HG03280 (cell line): ENCODE data around the gene HNF1A.
A peak's percentile ranks its signal among the peaks of the same experiment; 100 is the strongest.

Source experiments
- ATAC-seq: cut with Tn5 transposase; IDR thresholded peaks from one replicate; pipeline ENCODE4 v1.9.1; 2021; ENCODE audit warnings: mild to moderate bottlenecking, moderate library complexity; ENCODE audit not compliant: unreplicated experiment

HNF1A gene

DNA sequence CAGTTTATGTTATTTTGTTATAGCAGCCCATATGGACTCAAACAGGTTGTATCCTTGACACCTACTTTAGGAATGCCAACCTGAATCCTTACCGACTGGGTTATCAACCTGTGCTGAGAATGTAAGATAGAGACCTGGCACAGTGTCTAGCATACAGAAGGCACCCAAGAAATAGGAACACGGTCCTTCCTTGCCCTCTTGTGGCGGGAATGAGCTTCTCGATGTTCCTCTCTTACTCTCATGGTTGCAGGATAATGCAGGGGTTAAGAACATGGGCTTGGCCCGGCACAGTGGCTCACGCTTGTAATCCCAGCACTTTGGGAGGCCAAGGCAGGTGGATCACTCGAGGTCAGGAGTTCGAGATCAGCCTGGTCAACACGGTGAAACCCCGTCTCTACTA is 31.4 kb downstream of the HNF1A start:
- ATAC-seq: no peak

DNA sequence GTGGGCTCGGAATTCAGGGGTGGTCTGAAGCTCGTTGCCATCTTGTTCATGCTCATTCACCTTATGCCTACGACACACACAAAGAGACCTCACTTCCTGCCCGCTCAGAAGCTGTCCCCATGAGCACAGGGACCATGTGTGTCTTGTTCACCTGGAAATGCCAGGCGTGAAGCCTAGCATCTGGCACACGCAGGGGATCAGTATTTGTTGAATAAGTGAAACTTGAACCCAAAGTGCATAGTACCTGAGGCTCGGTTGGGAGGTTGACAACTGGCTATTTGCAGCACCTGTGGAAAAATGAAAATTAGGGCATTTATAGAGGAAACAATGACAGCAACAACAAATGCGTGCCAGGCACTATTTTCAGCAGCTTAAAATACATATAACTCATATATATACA is 32.5 kb downstream of the HNF1A start:
- no peak for ATAC-seq

DNA sequence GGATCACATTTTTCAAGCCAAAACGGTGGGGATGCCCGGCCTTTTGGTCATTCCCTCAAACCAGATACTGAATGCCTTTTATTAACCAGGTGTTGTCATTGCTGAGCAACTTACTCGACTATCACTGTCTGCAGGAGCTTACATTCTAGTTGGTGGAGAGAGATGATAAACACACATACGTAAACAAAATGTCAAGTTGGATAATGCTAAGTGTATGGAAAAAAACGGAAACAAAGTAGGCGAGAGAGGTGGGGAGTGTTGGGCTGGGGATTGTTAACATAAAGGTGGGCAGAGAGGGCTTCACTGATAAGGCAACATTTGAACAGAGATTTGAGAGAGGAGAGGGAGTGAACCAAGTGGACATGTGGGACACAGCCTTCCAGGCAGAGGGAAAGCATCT is 33.5 kb downstream of the HNF1A start:
- ATAC-seq: no peak

DNA sequence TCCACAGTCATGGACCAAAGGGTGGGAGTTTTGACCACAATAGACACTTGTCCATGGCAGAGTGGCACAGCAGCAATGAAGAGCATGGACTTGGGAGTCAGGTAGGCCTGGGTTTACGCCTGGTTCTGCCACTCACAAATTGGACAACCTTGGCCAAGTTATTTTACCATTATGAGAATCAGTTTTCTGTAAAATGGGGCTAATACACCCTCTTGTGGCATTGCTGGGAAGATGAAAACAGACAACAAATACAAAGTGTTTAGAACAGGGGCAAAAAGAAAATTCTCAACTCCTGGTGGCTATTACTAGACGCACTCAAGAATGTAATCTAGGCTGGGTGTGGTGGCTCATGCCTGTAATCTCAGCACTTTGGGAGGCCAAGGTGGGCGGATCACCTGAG is 35.4 kb downstream of the HNF1A start:
- ATAC-seq: no peak

DNA sequence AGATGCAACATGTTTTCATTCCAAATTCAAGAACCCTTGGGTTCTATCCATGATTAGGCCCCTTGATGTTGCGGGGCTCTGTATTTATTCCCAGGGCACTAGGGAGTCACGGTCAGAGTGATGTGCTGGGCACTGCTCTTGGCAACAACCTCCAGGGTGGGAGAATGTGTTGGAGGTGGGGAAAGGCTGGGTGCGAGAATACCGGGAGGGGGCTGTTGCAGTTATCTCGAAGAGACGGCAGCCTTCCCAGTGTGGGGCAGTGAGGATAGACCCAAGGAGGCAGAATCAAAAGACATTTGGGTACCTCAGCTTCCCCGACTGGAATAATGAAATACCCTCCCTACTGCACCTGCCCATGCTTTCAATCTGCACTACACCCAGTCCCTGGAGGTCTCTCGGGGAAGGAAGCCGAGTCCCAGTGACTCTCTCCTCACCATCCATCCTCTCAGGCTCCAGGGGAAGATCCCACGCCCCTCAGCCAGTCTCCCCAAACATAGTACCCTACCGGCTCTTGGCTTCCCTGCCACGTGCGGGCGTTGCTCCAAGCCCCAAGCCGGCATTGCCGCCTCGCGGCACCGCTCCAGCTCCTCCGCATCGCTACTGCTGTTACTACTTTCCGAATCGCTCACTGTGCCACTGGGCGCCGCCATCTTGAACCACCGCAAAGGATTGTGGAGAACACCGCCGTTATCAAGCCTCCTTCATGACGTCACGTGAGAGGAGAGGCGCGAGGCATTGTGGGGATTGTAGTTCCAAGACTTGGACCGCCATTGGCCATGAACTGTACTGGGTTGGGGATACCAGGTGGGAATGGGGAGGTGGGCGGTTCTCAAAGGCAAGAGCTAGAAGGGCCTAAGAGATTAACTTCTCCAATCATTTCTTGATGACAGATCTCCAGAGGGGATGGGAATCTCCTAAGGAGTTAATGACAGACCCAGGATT is 37.8 kb downstream of the HNF1A start, which contains the start of gene C12orf43:
Gene C12orf43, minus strand, starts transcription at position 663 of the 942 bp plus-strand sequence. Its CDS starts 13 bp downstream, at position 650.
- ATAC-seq: peak; percentile 98

DNA sequence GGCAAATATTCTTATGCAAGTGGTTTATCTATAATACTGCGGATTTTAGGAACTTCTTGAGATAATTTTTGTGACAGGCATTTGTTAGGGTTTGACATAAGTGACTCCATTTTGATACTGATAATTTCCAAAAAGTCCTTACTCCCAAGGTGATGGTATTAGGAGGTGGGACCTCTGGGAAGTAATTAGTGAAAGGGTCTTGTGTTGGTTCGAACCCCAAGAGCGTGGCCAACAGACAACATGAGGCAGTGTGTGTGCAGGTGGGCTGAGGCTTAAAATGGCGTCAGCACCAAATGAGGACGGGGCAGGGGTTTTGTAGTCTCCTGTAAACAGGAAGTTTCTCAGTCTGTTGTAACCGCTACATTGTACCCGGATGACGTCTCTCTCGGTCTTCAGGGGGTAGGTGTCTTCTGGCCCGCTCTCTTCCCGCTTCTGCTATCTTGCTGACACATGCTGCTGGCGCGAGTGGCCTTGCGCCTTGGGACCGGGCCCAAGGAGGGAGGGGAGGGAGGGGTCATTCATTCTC is 39.7 kb downstream of the HNF1A start:
- no peak for ATAC-seq

DNA sequence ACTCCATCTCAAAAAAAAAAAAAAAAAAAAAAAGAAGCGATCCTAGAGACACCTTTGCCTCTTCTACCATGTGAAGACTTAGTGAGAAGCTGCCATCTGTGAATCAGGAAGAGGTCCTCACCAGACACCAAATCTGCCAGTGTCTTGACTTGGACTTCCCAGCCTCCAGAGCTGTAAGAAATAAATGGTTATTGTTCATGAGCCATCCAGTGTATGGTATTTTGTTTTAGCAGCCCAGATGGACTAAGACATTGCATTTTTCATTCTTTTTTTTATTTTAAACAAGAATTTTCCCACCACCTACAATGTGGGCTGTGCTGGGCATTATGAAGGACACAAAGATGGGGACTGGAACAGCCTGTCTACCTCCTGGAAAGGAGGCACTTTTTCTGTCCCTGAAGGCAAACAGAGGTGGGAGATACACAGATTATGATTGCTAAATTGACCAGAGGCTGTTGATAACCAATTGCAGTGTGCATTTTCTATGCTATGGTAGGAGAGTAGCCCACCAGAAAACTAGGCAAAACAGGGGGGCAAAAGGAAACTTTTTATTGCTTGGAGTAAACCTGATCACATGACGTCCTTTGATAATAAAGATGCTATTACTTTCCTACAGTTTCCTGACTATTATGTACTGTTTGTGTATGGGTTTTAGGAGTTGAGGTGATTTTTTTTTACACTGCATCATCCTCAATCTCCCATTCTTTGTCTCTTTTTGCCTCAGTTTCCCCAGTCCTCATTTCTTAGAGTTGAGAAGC is 40.7 kb downstream of the HNF1A start:
- no peak for ATAC-seq

DNA sequence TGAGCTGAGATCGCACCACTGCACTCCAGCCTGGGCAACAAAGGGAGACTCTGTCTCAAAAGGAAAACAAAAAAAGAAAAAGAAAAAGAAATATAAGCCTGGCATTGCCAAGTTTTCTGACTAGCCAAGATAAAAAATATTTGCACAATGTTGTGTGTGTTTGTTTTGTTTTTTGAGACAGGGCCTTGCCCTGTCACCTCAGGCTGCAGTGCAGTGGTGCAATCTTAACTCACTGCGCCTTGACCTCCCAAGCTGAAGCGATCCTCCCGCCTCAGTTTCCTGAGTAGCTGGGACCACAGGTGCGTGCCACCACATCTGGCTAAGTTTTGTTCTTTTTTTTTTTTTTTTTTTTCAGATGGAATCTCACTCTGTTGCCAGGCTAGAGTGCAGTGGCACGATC is 43.4 kb downstream of the HNF1A start:
- ATAC-seq: no peak

DNA sequence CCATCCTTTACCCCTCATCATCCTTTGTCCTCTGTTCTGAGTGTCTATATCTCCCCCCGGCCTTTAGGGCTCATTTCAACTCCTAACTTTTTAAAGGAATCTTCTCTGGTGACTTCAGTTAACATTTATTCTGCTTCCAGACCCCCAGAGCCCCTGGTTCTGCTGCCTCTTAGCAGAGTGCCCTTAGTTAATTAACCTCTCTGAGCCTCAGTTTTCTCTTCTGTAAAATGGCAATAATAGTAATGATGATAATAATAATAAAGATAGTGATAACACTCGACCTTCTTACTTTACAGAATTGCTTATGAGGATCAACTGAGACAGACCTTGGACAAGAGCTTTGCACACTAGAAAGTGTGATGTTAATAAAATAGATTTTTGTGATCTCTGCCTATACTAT is 44.4 kb downstream of the HNF1A start:
- ATAC-seq: no peak

DNA sequence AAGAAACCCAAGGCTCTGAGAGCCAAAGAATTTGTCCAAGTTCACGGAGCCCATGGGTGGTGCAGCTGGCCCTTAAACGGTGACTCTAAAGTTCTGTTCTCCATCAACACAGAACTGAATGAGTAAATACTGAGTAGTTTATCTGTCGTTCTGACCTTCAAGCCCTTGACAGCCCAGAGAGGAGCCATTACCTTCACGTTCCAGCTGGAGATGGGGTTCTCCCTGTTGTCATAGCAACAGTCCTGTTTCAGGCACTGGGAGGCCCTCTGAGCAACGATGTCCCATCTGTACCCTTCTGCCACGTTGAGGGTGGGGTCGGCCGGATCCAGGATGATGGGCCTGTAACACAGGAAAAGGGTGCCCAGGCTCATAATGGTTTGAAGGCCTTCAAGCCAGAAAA is 45.5 kb downstream of the HNF1A start:
- no peak for ATAC-seq

DNA sequence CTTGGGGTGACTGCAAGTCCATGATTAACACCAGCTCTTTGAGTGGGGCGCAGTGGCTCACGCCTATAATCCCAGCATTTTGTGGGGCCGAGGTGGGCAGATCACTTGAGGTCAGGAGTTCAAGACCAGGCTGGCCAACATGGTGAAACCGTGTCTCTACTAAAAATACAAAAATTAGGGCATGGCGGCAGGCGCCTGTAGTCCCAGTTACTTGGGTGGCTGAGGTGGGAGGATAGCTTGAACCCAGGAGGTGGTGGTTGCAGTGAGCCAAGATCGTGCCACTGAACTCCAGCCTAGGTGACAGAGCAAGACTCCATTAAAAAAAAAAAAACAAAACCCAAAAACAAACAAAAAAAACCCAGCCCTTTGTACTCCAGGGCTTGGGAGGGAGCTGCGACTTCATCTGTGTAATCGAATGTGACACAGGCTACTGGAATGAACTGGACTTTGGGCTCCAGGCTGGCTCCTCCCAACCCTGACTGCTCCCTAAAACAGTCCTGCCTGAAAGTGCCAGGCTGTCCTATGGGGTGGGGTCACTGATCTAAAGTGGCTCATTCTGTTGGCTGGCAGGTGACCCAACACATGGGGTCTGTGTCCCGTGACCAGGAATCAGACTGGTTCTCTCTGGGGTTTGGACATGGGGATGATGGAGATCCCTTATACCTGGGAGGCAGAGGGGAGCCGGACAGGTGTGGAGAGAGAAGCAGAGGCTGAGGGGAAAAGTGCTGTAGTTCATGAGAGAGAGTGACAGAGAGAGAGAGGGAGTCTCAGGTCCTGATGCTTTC is 47.3 kb downstream of the HNF1A start:
- no peak for ATAC-seq

DNA sequence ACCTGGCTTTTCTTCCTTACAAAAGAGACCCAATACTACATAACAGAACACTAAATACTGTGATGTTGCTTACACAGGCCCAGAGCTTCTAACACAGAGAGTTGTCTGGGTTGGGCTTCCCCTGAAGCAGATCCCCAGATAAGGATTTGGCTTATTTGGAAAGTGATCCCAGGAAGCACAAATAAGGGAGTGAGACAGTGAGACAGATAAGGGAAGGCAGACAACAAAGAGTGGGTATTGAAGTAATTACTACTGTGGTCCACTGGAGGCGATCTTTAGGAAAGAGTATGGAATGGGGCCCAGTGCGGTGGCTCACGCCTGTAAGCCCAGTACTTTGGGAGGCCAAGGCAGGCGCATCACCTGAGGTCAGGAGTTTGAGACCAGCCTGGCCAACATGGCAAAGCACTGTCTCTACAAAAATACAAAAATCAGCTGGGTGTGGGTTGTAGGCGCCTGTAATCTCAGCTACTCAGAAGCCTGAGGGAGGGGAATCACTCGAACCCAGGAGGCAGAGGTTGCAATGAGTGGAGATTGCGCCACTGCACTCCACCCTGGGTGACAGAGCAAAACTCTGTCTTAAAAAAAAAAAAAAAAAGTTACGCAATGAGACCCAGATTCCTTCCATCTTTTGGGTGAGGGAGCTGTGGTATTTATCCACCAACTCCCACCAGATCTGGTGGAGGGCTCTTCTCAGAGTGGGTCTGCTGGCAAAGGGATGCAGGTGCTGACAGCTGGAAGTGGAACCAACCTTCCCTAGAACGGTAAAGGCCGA is 48.1 kb downstream of the HNF1A start:
- no peak for ATAC-seq

DNA sequence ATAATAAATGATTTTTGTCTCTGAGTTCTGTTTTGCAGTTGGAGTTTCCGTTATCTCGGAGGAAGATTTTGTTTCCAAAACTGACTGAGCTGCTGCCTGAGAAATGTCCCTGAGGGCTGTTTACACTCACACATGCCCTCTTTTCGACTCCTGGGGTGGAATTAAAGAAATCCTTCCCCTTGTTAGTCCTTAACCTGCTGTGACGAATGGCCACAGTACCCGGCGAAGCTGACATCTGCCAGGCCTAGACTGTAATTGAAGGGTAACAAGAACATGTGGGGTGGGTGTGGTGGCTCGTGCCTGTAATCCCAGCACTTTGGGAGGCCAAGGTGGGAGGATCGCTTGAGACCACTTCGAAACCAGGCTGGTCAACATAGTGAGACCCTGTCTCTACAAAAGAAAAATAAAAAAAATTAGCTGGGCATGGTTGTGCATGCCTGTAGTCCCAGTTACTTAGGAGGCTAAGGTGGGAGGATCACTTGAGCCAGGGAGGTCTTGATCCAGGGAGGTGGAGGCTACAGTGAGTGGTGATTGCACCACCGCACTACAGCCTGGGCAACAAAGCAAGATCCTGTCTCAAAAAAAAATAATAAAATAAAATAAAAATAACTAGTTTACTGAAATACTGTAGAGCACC is 52.4 kb downstream of the HNF1A start:
- ATAC-seq: no peak

DNA sequence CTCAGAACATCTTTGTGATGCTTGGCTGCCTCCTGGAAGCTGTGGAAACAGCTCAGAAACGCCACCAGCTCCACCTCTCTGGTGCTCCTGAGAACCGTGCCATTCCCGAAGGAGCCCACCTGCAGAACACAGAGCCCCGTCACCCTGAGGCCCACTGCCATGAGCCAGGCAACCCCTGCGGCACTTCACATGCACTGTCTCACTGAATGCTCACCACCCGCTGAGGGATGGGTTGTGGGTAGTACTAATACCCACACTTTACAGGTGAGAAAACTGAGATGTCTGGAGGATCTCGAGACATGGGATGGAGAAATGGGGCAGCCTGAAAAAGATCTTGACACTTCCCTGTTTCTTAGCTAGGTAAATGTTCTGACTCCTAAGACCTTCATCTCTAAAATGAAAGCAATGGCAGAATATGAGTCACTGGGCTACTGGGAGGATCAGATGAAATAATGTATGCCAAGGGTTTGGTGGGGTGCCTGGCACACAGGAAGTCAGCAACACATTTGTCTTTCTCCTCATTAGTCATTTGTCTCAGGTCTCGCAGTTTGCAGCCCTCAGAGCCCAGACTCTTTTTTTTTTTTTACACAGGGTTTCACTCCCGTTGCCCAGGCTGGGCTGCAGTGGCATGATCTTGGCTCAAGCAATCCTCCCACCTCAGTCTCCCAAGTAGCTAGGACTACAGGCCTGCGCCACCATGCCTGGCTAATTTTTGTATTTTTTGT is 55.4 kb downstream of the HNF1A start:
- no peak for ATAC-seq

DNA sequence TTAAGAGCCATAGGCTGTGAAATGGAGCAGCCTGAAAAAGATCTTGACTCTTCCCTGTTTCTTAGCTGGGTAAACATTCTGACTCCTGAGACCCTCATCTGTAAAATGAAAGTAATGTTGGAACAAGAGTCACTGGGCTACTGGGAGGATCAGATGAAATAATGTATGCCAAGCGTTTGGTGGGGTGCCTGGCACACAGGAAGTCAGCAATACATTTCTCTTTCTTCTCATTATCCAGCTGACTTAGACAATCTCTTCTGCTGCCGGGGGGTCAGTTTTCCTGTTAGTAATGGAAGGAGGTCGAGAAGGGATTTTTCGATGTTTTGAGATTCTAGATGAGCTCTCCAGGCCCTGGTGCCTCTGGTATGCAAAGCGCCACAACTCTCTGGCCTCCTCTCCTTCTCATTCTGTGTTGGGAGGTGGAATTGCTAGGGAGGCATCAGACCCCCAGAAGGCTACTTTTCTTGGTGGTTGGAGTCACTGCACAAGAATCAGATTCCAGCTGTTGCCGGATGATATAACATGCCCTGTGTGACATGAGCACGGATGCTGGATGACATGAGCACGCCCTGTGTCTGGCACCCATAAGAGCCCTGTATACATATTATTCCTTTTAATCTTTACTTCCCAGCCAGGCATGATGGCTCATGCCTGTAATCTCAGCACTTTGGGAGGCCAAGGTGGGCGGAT is 56.4 kb downstream of the HNF1A start:
- no peak for ATAC-seq

DNA sequence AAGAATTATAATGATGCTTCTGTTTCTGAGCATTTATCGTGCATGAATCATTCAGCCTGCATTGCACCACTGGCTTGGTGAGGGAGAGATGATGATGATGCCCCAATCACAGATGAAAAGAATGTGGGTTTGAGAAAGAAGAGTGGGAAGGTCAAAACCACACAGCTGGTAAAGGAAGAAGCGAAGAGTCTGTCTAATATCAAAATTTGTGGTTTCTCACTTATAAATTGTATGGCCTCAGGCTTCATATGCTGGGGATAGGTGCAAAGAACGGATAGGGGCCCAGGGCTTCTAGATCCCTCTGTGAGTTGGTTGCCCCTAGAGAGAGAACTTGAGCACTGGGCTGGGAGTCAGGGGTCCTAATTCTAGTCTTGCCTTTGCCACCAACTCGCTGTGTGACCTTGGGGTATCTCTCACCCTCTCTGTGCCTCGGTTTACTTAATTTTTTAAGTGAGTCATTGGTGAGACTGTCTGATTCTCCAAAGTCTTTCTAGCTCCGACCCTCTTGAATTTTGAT is 58.5 kb downstream of the HNF1A start:
- no peak for ATAC-seq

DNA sequence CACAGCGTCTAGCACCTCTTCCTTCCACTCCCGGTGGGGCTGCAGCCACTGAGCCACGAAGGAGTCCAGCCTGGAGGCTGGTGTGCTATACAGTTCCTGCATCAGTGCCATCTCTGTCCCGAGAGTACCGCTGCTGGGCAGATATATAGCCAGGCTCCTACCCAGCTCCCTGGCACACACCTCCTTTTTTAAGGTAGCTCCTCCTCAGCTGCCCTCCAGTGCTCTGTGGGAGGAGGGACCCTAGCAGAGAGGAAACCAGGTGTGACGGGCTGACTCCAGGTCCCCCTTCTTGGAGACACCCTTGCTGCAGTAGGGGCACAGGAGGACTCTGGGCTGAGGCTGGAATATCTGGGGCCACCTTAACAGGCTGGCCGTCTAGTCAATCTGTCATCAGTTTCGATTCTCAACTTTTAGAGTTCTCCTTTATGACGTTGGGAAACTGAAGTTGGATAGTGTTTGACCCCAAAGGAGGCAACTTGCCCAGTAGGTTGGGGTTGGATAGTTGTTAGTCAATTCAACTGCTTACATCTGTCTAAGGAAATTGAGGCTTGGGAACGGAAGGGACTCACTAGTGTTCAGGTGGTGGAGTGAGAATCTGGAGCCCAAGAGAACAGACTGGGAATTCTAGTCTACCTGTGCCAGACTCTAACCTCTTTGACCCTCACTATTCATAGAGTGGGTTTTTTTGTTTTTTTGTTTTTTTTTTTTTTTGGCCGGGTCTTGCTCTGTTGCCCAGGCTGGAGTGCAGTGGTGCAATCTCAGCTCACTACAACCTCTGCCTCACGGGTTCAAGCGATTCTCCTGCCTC is 60.7 kb downstream of the HNF1A start, which contains the start of gene OASL:
Gene OASL, minus strand, starts transcription at position 386 of the 808 bp plus-strand sequence. Its CDS starts 275 bp downstream, at position 111.
- peak; percentile 71 for ATAC-seq
